Activated CD4-positive, alpha-beta memory T cell treated with anti-CD3 and anti-CD28 coated beads, Interleukin-2, amount 10 ng/mL, durations not matched to agents 7 days and 5 days (primary cell): ENCODE data around the gene OR51I1. TPM values are rescaled to one million over a fixed set of nuclear protein-coding genes. Genes with fewer than 3 reads are reported as not detected.

ENCODE experiments used
- CTCF ChIA-PET: fragments of 350-600 bp; sonication (Branson Sonifier 250); formaldehyde crosslinking; loops from one replicate; lab custom pipeline; 2021; ENCODE audit warnings: antibody characterized with exemption, inconsistent platforms; lab: Charles Lee
- POLR2A ChIA-PET: fragments of 350-600 bp; sonication (Branson Sonifier 250); formaldehyde crosslinking; loops from one replicate; lab custom pipeline; 2021; ENCODE audit warnings: antibody characterized with exemption; lab: Charles Lee
- DNase-seq: peaks from one replicate; pipeline ENCODE4 v3.0.0-alpha.2; 2020
- H3K27ac Mint-ChIP-seq: one replicate; pipeline ENCODE4 v1.8.0; 2021; ENCODE audit warnings: mild to moderate bottlenecking, mixed read lengths
- H3K27me3 Mint-ChIP-seq: one replicate; pipeline ENCODE4 v1.8.0; 2021; ENCODE audit warnings: mixed read lengths
- H3K36me3 Mint-ChIP-seq: one replicate; pipeline ENCODE4 v1.8.0; 2021; ENCODE audit warnings: low read depth, mixed read lengths
- H3K4me1 Mint-ChIP-seq: one replicate; pipeline ENCODE4 v1.8.0; 2021; ENCODE audit warnings: mixed read lengths
- H3K4me3 Mint-ChIP-seq: one replicate; pipeline ENCODE4 v1.8.0; 2021; ENCODE audit warnings: mild to moderate bottlenecking, mixed read lengths
- H3K9me3 Mint-ChIP-seq: one replicate; pipeline ENCODE4 v1.8.0; 2021; ENCODE audit warnings: mixed read lengths
- total RNA-seq, 2 experiments: library from RNA; stranded (reverse); gene quantifications; one replicate each; pipeline ENCODE4 v1.2.3, GENCODE V29; 2021

The OR51I1 gene
- total RNA-seq: not detected

GRCh38 chr11:5441414-5441813 is at the start of gene OR51I1:
OR51I1 (minus strand) TSS chr11:5441514; CDS start chr11:5441514, 0 bp downstream.
- H3K27ac Mint-ChIP-seq: no peak within 1 kb of the TSS
- no peaks in the 10 kb centered on the region for H3K9me3 Mint-ChIP-seq
- ChIA-PET POLR2A (no interaction called here), CTCF (no interaction called here)
- H3K27me3 Mint-ChIP-seq: peaks cover 1% of the 10 kb centered on the region
- DNase-seq: no peak
- H3K36me3 Mint-ChIP-seq: no peaks in the 10 kb centered on the region
- no peak within 1 kb of the TSS for H3K4me3 Mint-ChIP-seq
- H3K4me1 Mint-ChIP-seq: no peaks in the 10 kb centered on the region

GRCh38 chr11:5489576-5490357 is 48.5 kb upstream of the OR51I1 start:
- POLR2A ChIA-PET: no interaction called here
- DNase-seq: no peak
- Mint-ChIP-seq H3K27ac (no peak overlapping the region), H3K4me1 (no peaks in the 10 kb centered on the region), H3K9me3 (no peaks in the 10 kb centered on the region), H3K36me3 (no peaks in the 10 kb centered on the region), H3K27me3 (peaks cover 8% of the 10 kb centered on the region), H3K4me3 (no peak overlapping the region)
- CTCF ChIA-PET: no interaction called here

GRCh38 chr11:5488798-5489399 is 47.6 kb upstream of the OR51I1 start:
- Mint-ChIP-seq H3K4me3 (no peak overlapping the region), H3K27ac (no peak overlapping the region), H3K27me3 (peaks cover 9% of the 10 kb centered on the region), H3K36me3 (no peaks in the 10 kb centered on the region), H3K9me3 (no peaks in the 10 kb centered on the region), H3K4me1 (no peaks in the 10 kb centered on the region)
- DNase-seq: no peak
- POLR2A ChIA-PET: no interaction called here
- CTCF ChIA-PET: no interaction called here

- Mint-ChIP-seq H3K4me1 (no peaks in the 10 kb centered on the region), H3K27ac (no peak within 1 kb of the TSS), H3K4me3 (no peak within 1 kb of the TSS), H3K36me3 (no peaks in the 10 kb centered on the region), H3K27me3 (peaks cover 11% of the 10 kb centered on the region), H3K9me3 (no peaks in the 10 kb centered on the region)
- ChIA-PET CTCF (no interaction called here), POLR2A (no interaction called here)
- DNase-seq: no peak
Observed at GRCh38 chr11:5488385-5488784, 47.1 kb upstream of the OR51I1 start, which contains the start of gene OR52D1. OR52D1 (plus strand) TSS chr11:5488685; CDS start chr11:5488707, 22 bp downstream.

- H3K36me3 Mint-ChIP-seq: no peaks in the 10 kb centered on the region
- H3K4me1 Mint-ChIP-seq: no peaks in the 10 kb centered on the region
- no peak overlapping the region for H3K27ac Mint-ChIP-seq
- ChIA-PET CTCF (no interaction called here), POLR2A (no interaction called here)
- H3K27me3 Mint-ChIP-seq: peaks cover 7% of the 10 kb centered on the region
- no peak for DNase-seq
- H3K4me3 Mint-ChIP-seq: no peak overlapping the region
- no peaks in the 10 kb centered on the region for H3K9me3 Mint-ChIP-seq
Observed at GRCh38 chr11:5486421-5486820, 45.1 kb upstream of the OR51I1 start.

- ChIA-PET CTCF (no interaction called here), POLR2A (no interaction called here)
- Mint-ChIP-seq H3K36me3 (no peaks in the 10 kb centered on the region), H3K27me3 (peaks cover 7% of the 10 kb centered on the region), H3K4me1 (no peaks in the 10 kb centered on the region), H3K4me3 (no peak overlapping the region), H3K27ac (no peak overlapping the region), H3K9me3 (no peaks in the 10 kb centered on the region)
- DNase-seq: no peak
Observed at GRCh38 chr11:5486003-5486402, 44.7 kb upstream of the OR51I1 start.

GRCh38 chr11:5476186-5476819 is 35.0 kb upstream of the OR51I1 start:
- Mint-ChIP-seq H3K27me3 (peaks cover 8% of the 10 kb centered on the region), H3K27ac (no peak overlapping the region), H3K36me3 (no peaks in the 10 kb centered on the region), H3K9me3 (no peaks in the 10 kb centered on the region), H3K4me1 (no peaks in the 10 kb centered on the region), H3K4me3 (no peak overlapping the region)
- peak; percentile 43 for DNase-seq
- POLR2A ChIA-PET: no interaction called here
- CTCF ChIA-PET: interaction anchor here (0.7 to 2.0 kb wide), 6 partner anchors 30 to 415 kb away, joined by 3 to 20 read pairs (median 3); no protein-coding TSS in a partner anchor

GRCh38 chr11:5473921-5474320 is 32.6 kb upstream of the OR51I1 start:
- CTCF ChIA-PET: no interaction called here
- Mint-ChIP-seq H3K27me3 (peaks cover 8% of the 10 kb centered on the region), H3K9me3 (no peaks in the 10 kb centered on the region), H3K4me3 (no peak overlapping the region), H3K4me1 (no peaks in the 10 kb centered on the region), H3K36me3 (no peaks in the 10 kb centered on the region), H3K27ac (no peak overlapping the region)
- DNase-seq: no peak
- POLR2A ChIA-PET: no interaction called here

GRCh38 chr11:5467527-5467926 is 26.2 kb upstream of the OR51I1 start:
- H3K4me3 Mint-ChIP-seq: no peak overlapping the region
- H3K9me3 Mint-ChIP-seq: no peaks in the 10 kb centered on the region
- CTCF ChIA-PET: no interaction called here
- H3K4me1 Mint-ChIP-seq: no peaks in the 10 kb centered on the region
- H3K27me3 Mint-ChIP-seq: no peaks in the 10 kb centered on the region
- no peaks in the 10 kb centered on the region for H3K36me3 Mint-ChIP-seq
- H3K27ac Mint-ChIP-seq: no peak overlapping the region
- POLR2A ChIA-PET: no interaction called here
- no peak for DNase-seq

GRCh38 chr11:5460983-5461621 is 19.8 kb upstream of the OR51I1 start:
- Mint-ChIP-seq H3K9me3 (no peaks in the 10 kb centered on the region), H3K27me3 (no peaks in the 10 kb centered on the region), H3K4me1 (no peaks in the 10 kb centered on the region), H3K27ac (no peak overlapping the region), H3K4me3 (no peak overlapping the region), H3K36me3 (no peaks in the 10 kb centered on the region)
- ChIA-PET POLR2A (no interaction called here), CTCF (no interaction called here)
- no peak for DNase-seq

GRCh38 chr11:5449432-5449831 is 8.1 kb upstream of the OR51I1 start:
- Mint-ChIP-seq H3K27me3 (peaks cover 2% of the 10 kb centered on the region), H3K9me3 (no peaks in the 10 kb centered on the region), H3K4me3 (no peak overlapping the region), H3K36me3 (no peaks in the 10 kb centered on the region), H3K27ac (no peak overlapping the region), H3K4me1 (no peaks in the 10 kb centered on the region)
- ChIA-PET POLR2A (no interaction called here), CTCF (no interaction called here)
- DNase-seq: no peak

- peaks cover 2% of the 10 kb centered on the region for H3K27me3 Mint-ChIP-seq
- H3K36me3 Mint-ChIP-seq: no peaks in the 10 kb centered on the region
- ChIA-PET CTCF (no interaction called here), POLR2A (no interaction called here)
- H3K4me3 Mint-ChIP-seq: no peak within 1 kb of the TSS
- no peaks in the 10 kb centered on the region for H3K4me1 Mint-ChIP-seq
- H3K9me3 Mint-ChIP-seq: no peaks in the 10 kb centered on the region
- DNase-seq: no peak
- no peak within 1 kb of the TSS for H3K27ac Mint-ChIP-seq
Observed at GRCh38 chr11:5449023-5449422, 7.7 kb upstream of the OR51I1 start, which contains the start of gene OR51I2. OR51I2 (plus strand) TSS chr11:5449323; CDS start chr11:5453489, 4,166 bp downstream.

GRCh38 chr11:5443835-5444393 is 2.6 kb upstream of the OR51I1 start:
- no peak overlapping the region for H3K4me3 Mint-ChIP-seq
- H3K36me3 Mint-ChIP-seq: no peaks in the 10 kb centered on the region
- ChIA-PET POLR2A (no interaction called here), CTCF (no interaction called here)
- H3K27me3 Mint-ChIP-seq: peaks cover 4% of the 10 kb centered on the region
- DNase-seq: no peak
- H3K4me1 Mint-ChIP-seq: no peaks in the 10 kb centered on the region
- H3K9me3 Mint-ChIP-seq: no peaks in the 10 kb centered on the region
- H3K27ac Mint-ChIP-seq: no peak overlapping the region
